PFSK-1 (cell line): ENCODE measurements around the gene RAPGEF5.

Experiments used
- FOXP2 ChIP-seq: optimal IDR thresholded peaks from 2 replicates; pipeline ENCODE3; 2011; ENCODE audit warnings: borderline replicate concordance, control low read depth, inconsistent platforms; ENCODE audit not compliant: insufficient read depth; ENCODE audit errors: extremely low read length, extremely low read depth
- POLR2AphosphoS5 ChIP-seq: IDR thresholded peaks from 2 replicates; pipeline ENCODE4 v1.6.1; 2012; ENCODE audit warnings: low read depth, mild to moderate bottlenecking, control low read depth, low read length, moderate library complexity
- SIN3A ChIP-seq: IDR thresholded peaks from 2 replicates; pipeline ENCODE4 v1.6.1; 2012; ENCODE audit warnings: mild to moderate bottlenecking, low read length, moderate library complexity, borderline replicate concordance; ENCODE audit not compliant: insufficient read depth
- TAF1 ChIP-seq: IDR thresholded peaks from 2 replicates; pipeline ENCODE4 v1.6.1; 2012; ENCODE audit warnings: low read length, control low read depth, borderline replicate concordance; ENCODE audit not compliant: insufficient read depth
- TF ChIP-seq, protein P1 (sequence below), 2 experiments: IDR thresholded peaks; 2 replicates each; pipeline versions ENCODE4 v1.6.1 to v1.8.0; 2011 to 2012; ENCODE audit warnings: low read depth in 2 of 2, low read length in 2 of 2, control low read depth in 1 of 2, inconsistent platforms in 1 of 2, mild to moderate bottlenecking in 1 of 2, moderate library complexity in 1 of 2; ENCODE audit not compliant: insufficient read depth in 1 of 2

DNA sequence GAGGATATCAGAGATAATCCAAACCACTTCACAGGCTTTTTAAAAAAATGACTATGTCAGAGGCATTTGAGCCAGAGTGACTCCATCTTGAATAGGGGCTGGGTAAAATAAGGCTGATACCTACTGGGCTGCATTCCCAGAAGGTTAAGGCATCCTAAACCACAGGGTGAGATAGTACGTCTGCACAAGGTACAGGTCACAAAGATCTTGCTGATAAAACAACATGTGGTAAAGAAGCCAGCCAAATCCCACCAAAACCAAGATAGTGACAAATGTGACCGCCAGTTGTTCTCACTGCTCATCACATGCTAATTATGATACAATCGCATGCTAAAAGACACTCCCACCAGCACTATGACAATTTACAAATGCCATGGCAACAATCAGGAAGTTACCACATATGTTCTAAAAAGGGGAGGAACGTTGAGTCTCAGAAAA lies 177.5 kb downstream of the RAPGEF5 start:
- TF ChIP-seq SIN3A (no peak), POLR2AphosphoS5 (no peak), TAF1 (no peak), FOXP2 (no peak)
- TF ChIP-seq, protein P1, sequence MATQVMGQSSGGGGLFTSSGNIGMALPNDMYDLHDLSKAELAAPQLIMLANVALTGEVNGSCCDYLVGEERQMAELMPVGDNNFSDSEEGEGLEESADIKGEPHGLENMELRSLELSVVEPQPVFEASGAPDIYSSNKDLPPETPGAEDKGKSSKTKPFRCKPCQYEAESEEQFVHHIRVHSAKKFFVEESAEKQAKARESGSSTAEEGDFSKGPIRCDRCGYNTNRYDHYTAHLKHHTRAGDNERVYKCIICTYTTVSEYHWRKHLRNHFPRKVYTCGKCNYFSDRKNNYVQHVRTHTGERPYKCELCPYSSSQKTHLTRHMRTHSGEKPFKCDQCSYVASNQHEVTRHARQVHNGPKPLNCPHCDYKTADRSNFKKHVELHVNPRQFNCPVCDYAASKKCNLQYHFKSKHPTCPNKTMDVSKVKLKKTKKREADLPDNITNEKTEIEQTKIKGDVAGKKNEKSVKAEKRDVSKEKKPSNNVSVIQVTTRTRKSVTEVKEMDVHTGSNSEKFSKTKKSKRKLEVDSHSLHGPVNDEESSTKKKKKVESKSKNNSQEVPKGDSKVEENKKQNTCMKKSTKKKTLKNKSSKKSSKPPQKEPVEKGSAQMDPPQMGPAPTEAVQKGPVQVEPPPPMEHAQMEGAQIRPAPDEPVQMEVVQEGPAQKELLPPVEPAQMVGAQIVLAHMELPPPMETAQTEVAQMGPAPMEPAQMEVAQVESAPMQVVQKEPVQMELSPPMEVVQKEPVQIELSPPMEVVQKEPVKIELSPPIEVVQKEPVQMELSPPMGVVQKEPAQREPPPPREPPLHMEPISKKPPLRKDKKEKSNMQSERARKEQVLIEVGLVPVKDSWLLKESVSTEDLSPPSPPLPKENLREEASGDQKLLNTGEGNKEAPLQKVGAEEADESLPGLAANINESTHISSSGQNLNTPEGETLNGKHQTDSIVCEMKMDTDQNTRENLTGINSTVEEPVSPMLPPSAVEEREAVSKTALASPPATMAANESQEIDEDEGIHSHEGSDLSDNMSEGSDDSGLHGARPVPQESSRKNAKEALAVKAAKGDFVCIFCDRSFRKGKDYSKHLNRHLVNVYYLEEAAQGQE (IDR thresholded peaks at IDR 0.05; ENCODE audit: insufficient read depth in 1 of 2, low read depth in 2 of 2, low read length in 2 of 2), result no peak
